Measurements from ENCODE around the gene NCBP2.

DNA sequence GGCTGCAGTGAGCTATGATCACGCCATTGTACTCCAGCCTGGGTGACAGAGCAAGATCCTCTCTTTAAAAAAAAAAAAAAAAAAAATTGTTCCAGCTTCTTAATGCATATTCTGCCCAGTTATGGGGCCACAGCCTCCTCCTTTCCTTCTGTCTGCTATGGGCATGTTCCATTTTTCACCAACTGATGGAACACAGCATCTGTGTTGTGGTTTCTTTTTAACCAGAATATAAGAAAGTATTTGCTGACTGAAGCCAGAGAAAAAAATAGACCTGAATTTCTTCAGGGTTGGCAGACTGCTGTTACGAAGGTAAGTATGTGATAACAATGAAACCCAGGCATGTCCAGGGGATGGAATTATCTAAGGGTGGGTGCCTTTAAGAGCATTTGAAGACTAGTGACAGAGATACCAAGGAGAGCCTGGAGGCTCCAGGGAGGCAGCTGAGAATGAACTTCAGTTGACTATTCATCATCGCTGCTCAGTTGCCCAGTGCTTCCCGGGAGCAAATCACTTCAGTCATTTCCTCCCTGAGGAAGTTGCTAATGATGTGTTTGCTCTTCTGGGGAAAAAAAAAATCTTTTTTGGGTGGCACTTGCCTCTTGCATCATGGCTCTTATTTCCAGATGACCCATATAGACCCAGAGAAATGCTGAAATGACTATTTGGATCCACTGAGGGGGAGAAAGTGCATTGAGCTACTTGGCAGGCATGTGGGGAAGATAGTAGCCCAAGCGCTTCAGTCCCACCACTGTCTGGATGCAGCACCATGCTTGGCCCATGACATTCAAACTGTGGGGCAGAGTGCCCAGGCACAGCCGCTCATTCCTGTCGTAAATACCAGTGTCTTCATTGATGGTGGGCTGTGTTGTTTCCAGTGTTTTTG, 14.5 kb downstream of the NCBP2 start:
- TF ChIP-seq, protein P1, sequence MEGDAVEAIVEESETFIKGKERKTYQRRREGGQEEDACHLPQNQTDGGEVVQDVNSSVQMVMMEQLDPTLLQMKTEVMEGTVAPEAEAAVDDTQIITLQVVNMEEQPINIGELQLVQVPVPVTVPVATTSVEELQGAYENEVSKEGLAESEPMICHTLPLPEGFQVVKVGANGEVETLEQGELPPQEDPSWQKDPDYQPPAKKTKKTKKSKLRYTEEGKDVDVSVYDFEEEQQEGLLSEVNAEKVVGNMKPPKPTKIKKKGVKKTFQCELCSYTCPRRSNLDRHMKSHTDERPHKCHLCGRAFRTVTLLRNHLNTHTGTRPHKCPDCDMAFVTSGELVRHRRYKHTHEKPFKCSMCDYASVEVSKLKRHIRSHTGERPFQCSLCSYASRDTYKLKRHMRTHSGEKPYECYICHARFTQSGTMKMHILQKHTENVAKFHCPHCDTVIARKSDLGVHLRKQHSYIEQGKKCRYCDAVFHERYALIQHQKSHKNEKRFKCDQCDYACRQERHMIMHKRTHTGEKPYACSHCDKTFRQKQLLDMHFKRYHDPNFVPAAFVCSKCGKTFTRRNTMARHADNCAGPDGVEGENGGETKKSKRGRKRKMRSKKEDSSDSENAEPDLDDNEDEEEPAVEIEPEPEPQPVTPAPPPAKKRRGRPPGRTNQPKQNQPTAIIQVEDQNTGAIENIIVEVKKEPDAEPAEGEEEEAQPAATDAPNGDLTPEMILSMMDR (IDR thresholded peaks at IDR 0.05), result no peak
- TF ChIP-seq EP300 (IDR thresholded peaks at IDR 0.05) (no peak), POLR2A (IDR thresholded peaks at IDR 0.05) (no peak), POLR2AphosphoS5 (IDR thresholded peaks at IDR 0.05) (no peak)

Measured in upper lobe of left lung (tissue), 4 donors.